Measurements from ENCODE around the gene PCNP.
"Not testable (repeated sequence)": the region's sequence is repeated elsewhere in the genome, so short reads cannot be mapped to it uniquely, and the experiment has no call there.

PCNP gene

GRCh38 chr3:101611023-101611422 lies 37.0 kb downstream of the PCNP start:
- Histone ChIP-seq H3K9me2 (replicated peaks; ENCODE audit: control insufficient read depth, low read length) (no peaks in the 10 kb centered on the region), H3K4me3 (ENCODE audit: low read length) (peak overlapping the region; percentile 47), H3K36me3 (ENCODE audit: control insufficient read depth, low read length) (peaks cover 3% of the 10 kb centered on the region), H3F3A (ENCODE audit: control insufficient read depth, insufficient read depth) (peaks cover 5% of the 10 kb centered on the region; the same call in 1 of the 2 replicates), H3K4me2 (ENCODE audit: low read length) (peak overlapping the region; percentile 61), H3K4me1 (ENCODE audit: control insufficient read depth, low read length) (peaks cover 54% of the 10 kb centered on the region), H4K20me1 (ENCODE audit: control insufficient read depth, insufficient read depth, low read depth, low read length) (no peaks in the 10 kb centered on the region), H3K27ac (ENCODE audit: low read depth, low read length) (peak overlapping the region; percentile 72), H3K79me2 (ENCODE audit: control insufficient read depth, low read length) (no peaks in the 10 kb centered on the region), H3K9me3 (ENCODE audit: control insufficient read depth, insufficient read depth, low read length) (no peaks in the 10 kb centered on the region), H3K27me3 (ENCODE audit: control insufficient read depth, low read length) (no peaks in the 10 kb centered on the region)
- no peak for TF ChIP-seq CTCF (IDR thresholded peaks at IDR 0.05; ENCODE audit: low read depth, low read length, poor library complexity, severe bottlenecking)
- TF ChIP-seq EZH2phosphoT487 (IDR thresholded peaks at IDR 0.05; ENCODE audit: borderline replicate concordance, low read length): no peak

- H4K20me1 ChIP-seq (ENCODE audit: control insufficient read depth, insufficient read depth, low read depth, low read length); H3F3A ChIP-seq (ENCODE audit: control insufficient read depth, insufficient read depth); H3K79me2 ChIP-seq (ENCODE audit: control insufficient read depth, low read length); H3K36me3 ChIP-seq (ENCODE audit: control insufficient read depth, low read length); H3K9me2 ChIP-seq (replicated peaks; ENCODE audit: control insufficient read depth, low read length); H3K9me3 ChIP-seq (ENCODE audit: control insufficient read depth, insufficient read depth, low read length); H3K27me3 ChIP-seq (ENCODE audit: control insufficient read depth, low read length): not testable (repeated sequence)
- Histone ChIP-seq H3K27ac (ENCODE audit: low read depth, low read length) (peak overlapping the region; percentile 72), H3K4me2 (ENCODE audit: low read length) (peak overlapping the region; percentile 61), H3K4me3 (ENCODE audit: low read length) (peak overlapping the region; percentile 40), H3K4me1 (ENCODE audit: control insufficient read depth, low read length) (peaks cover 72% of the 10 kb centered on the region)
Measured at GRCh38 chr3:101613014-101613413, 39.0 kb downstream of the PCNP start.

GRCh38 chr3:101615525-101615924 lies 41.5 kb downstream of the PCNP start:
- Histone ChIP-seq H3K79me2 (ENCODE audit: control insufficient read depth, low read length) (no peaks in the 10 kb centered on the region), H3K4me3 (ENCODE audit: low read length) (peak overlapping the region; percentile 54), H3K27ac (ENCODE audit: low read depth, low read length) (peak overlapping the region; percentile 80), H3K4me2 (ENCODE audit: low read length) (peak overlapping the region; percentile 42), H3K9me2 (replicated peaks; ENCODE audit: control insufficient read depth, low read length) (no peaks in the 10 kb centered on the region), H4K20me1 (ENCODE audit: control insufficient read depth, insufficient read depth, low read depth, low read length) (no peaks in the 10 kb centered on the region), H3K9me3 (ENCODE audit: control insufficient read depth, insufficient read depth, low read length) (no peaks in the 10 kb centered on the region), H3K36me3 (ENCODE audit: control insufficient read depth, low read length) (peaks cover 3% of the 10 kb centered on the region), H3F3A (ENCODE audit: control insufficient read depth, insufficient read depth) (peaks cover 8% of the 10 kb centered on the region; the same call in 1 of the 2 replicates), H3K4me1 (ENCODE audit: control insufficient read depth, low read length) (peaks cover 72% of the 10 kb centered on the region), H3K27me3 (ENCODE audit: control insufficient read depth, low read length) (no peaks in the 10 kb centered on the region)
- TF ChIP-seq CTCF (IDR thresholded peaks at IDR 0.05; ENCODE audit: low read depth, low read length, poor library complexity, severe bottlenecking) (no peak), EZH2phosphoT487 (IDR thresholded peaks at IDR 0.05; ENCODE audit: borderline replicate concordance, low read length) (no peak)

GRCh38 chr3:101617478-101617877 lies 43.5 kb downstream of the PCNP start:
- no peaks in the 10 kb centered on the region for H3K27me3 ChIP-seq (ENCODE audit: control insufficient read depth, low read length)
- no peak overlapping the region for H3K27ac ChIP-seq (ENCODE audit: low read depth, low read length)
- TF ChIP-seq EZH2phosphoT487 (IDR thresholded peaks at IDR 0.05; ENCODE audit: borderline replicate concordance, low read length): no peak
- TF ChIP-seq CTCF (IDR thresholded peaks at IDR 0.05; ENCODE audit: low read depth, low read length, poor library complexity, severe bottlenecking): no peak
- H3K9me2 ChIP-seq (replicated peaks; ENCODE audit: control insufficient read depth, low read length): no peaks in the 10 kb centered on the region
- peaks cover 3% of the 10 kb centered on the region for H3K36me3 ChIP-seq (ENCODE audit: control insufficient read depth, low read length)
- no peaks in the 10 kb centered on the region for H3K9me3 ChIP-seq (ENCODE audit: control insufficient read depth, insufficient read depth, low read length)
- H3K79me2 ChIP-seq (ENCODE audit: control insufficient read depth, low read length): no peaks in the 10 kb centered on the region
- H3F3A ChIP-seq (ENCODE audit: control insufficient read depth, insufficient read depth): peaks cover 8% of the 10 kb centered on the region; the same call in 1 of the 2 replicates
- no peak overlapping the region for H3K4me3 ChIP-seq (ENCODE audit: low read length)
- no peaks in the 10 kb centered on the region for H4K20me1 ChIP-seq (ENCODE audit: control insufficient read depth, insufficient read depth, low read depth, low read length)
- H3K4me2 ChIP-seq (ENCODE audit: low read length): no peak overlapping the region
- peaks cover 52% of the 10 kb centered on the region for H3K4me1 ChIP-seq (ENCODE audit: control insufficient read depth, low read length)

All from DOHH2 (cell line).